Activated naive CD8-positive, alpha-beta T cell treated with anti-CD3 and anti-CD28 coated beads, Interleukin-2, amount 10 ng/mL, durations not matched to agents 7 days and 5 days (primary cell): ENCODE data around the gene CTNNA2. TPM values are rescaled to one million over a fixed set of nuclear protein-coding genes. Genes with fewer than 3 reads are reported as not detected.

Experiments used
- ATAC-seq: fragments of 150-1000 bp; cut with Tn5 transposase; one replicate; pipeline ENCODE4 v1.10.0; 2021; ENCODE audit warnings: low read depth, moderate library complexity
- POLR2A ChIA-PET: fragments of 350-600 bp; sonication (Branson Sonifier 250); formaldehyde crosslinking; loops from one replicate; lab custom pipeline; 2021; ENCODE audit warnings: antibody characterized with exemption; lab: Charles Lee
- DNase-seq: peaks from one replicate; pipeline ENCODE4 v3.0.0; 2021
- H3K27ac Mint-ChIP-seq: one replicate; pipeline ENCODE4 v1.8.0; 2022; ENCODE audit warnings: mild to moderate bottlenecking, mixed read lengths
- H3K27me3 Mint-ChIP-seq: one replicate; pipeline ENCODE4 v1.8.0; 2022; ENCODE audit warnings: mild to moderate bottlenecking, moderate library complexity, mixed read lengths
- H3K36me3 Mint-ChIP-seq: one replicate; pipeline ENCODE4 v1.8.0; 2021; ENCODE audit warnings: mild to moderate bottlenecking, mixed read lengths
- H3K4me1 Mint-ChIP-seq: one replicate; pipeline ENCODE4 v1.8.0; 2021; ENCODE audit warnings: mixed read lengths
- H3K4me3 Mint-ChIP-seq: one replicate; pipeline ENCODE4 v1.8.0; 2022; ENCODE audit warnings: mild to moderate bottlenecking, moderate library complexity, mixed read lengths
- H3K9me3 Mint-ChIP-seq: one replicate; pipeline ENCODE4 v1.8.0; 2021; ENCODE audit warnings: mixed read lengths
- total RNA-seq, 2 experiments: library from RNA; stranded (reverse); gene quantifications; one replicate each; pipeline ENCODE4 v1.2.3, GENCODE V29; 2021

Gene CTNNA2
- total RNA-seq, 2 experiments from 2014 or later = not detected

DNA sequence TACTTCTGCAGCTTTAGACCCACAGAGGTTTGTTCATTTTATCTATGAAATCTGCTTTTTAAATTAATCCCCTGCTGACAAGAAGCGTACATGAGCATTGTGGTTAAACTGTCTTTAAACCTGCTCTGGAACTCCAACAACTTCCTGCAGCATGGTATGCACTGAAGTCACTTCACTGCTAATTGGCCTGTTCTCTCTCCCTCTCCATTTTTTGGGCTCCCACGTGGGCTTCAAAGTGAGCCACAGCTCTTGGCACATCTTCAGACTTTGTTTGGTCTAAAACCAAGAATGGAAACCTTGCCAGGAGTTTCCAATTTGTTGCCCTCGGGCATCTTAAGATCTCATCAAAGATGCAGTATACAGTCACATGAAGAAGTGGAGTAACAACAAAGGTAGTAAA lies 480.3 kb downstream of the CTNNA2 start:
- H3K9me3 Mint-ChIP-seq = no peaks in the 10 kb centered on the region
- no peaks in the 10 kb centered on the region for H3K36me3 Mint-ChIP-seq
- H3K27me3 Mint-ChIP-seq = no peaks in the 10 kb centered on the region
- no peak overlapping the region for H3K4me3 Mint-ChIP-seq
- no peak for DNase-seq
- no peak for ATAC-seq
- POLR2A ChIA-PET = no interaction called here
- H3K4me1 Mint-ChIP-seq = no peaks in the 10 kb centered on the region
- no peak overlapping the region for H3K27ac Mint-ChIP-seq

DNA sequence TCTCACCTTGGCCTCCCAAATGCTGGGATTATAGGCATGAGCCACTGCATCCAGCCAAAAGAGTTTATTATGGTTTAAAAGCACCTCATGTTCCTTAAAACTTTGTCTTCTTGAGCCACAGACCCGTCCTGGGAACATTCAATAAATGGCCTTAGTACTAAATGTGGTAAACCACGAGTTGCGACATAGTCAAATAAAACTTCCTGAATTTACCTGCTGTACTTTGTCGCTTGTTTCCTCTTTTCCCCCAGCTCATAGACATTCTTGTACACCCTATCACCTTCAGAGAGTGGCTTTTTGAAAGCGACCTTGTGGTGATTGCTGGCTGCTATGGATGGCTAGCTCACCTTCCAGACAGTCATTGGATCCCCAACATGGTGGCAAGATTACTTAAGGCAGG lies 481.3 kb downstream of the CTNNA2 start:
- POLR2A ChIA-PET = no interaction called here
- Mint-ChIP-seq H3K4me1 (no peaks in the 10 kb centered on the region), H3K9me3 (no peaks in the 10 kb centered on the region), H3K27me3 (no peaks in the 10 kb centered on the region), H3K27ac (no peak overlapping the region), H3K36me3 (no peaks in the 10 kb centered on the region), H3K4me3 (no peak overlapping the region)
- ATAC-seq = no peak
- no peak for DNase-seq

DNA sequence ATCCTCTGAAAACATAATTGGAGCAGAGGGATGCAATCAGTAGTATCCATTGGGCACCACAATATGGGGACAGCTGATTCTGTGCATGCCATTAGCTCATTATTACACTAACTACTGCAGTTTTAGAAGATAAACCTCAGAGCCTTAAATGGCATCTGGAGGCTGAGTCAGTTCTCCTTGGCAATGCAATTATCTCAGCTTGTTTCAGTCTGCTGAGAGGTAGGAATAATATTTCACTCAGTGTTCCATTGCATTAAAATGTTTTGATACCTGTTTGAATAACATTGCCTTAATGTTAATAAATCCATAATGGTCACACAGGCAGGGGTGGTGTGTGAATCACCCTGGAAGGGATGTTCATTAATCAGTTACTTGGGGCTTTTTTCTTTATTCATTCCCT lies 482.1 kb downstream of the CTNNA2 start:
- Mint-ChIP-seq H3K27ac (no peak overlapping the region), H3K4me3 (no peak overlapping the region), H3K9me3 (no peaks in the 10 kb centered on the region), H3K4me1 (no peaks in the 10 kb centered on the region), H3K36me3 (no peaks in the 10 kb centered on the region), H3K27me3 (no peaks in the 10 kb centered on the region)
- DNase-seq = no peak
- no peak for ATAC-seq
- POLR2A ChIA-PET = no interaction called here

DNA sequence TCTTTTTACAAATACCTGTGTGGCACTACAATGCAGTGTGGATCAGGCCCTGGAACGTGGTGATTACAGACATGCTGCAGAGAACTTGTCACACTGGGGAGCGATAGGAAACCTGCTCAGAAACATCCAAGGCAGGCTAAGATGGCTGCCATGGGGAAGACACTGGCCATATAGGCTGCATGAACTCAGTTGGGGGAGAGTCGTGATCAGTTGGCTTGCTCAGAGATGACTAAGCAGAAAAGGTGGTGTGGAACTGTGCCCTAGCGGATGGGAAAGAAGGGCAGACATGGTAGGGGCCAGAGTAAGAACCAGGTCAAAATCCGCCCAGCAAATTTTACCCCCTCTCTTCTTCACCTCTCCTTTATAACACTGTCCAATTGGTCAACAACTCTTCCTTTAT lies 483.9 kb downstream of the CTNNA2 start:
- Mint-ChIP-seq H3K4me1 (no peaks in the 10 kb centered on the region), H3K27ac (no peak overlapping the region), H3K4me3 (no peak overlapping the region), H3K27me3 (no peaks in the 10 kb centered on the region), H3K36me3 (no peaks in the 10 kb centered on the region), H3K9me3 (no peaks in the 10 kb centered on the region)
- no peak for ATAC-seq
- POLR2A ChIA-PET = no interaction called here
- no peak for DNase-seq

DNA sequence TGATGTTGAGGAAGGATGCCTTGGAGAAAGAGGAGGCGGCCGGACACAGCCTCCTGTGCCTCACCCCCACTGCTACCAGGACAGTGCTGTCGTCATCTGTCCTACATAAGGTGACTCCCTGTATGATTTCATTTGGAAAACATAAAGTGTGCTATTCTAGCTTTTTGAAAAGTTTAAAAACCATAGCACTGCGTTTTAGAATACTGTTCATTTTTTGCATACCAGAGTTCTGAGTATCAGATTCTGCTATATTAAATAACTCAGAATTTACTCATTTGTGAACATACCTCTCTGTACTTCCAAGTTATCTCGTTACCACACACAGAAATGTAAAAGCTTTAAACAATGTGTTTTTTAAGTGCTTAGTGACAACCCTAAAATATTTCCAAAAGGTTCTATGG lies 488.9 kb downstream of the CTNNA2 start:
- no peak overlapping the region for H3K27ac Mint-ChIP-seq
- ATAC-seq (no peak), DNase-seq (no peak)
- no peaks in the 10 kb centered on the region for H3K9me3 Mint-ChIP-seq
- no peaks in the 10 kb centered on the region for H3K27me3 Mint-ChIP-seq
- POLR2A ChIA-PET = no interaction called here
- no peak overlapping the region for H3K4me3 Mint-ChIP-seq
- no peaks in the 10 kb centered on the region for H3K4me1 Mint-ChIP-seq
- H3K36me3 Mint-ChIP-seq = no peaks in the 10 kb centered on the region

DNA sequence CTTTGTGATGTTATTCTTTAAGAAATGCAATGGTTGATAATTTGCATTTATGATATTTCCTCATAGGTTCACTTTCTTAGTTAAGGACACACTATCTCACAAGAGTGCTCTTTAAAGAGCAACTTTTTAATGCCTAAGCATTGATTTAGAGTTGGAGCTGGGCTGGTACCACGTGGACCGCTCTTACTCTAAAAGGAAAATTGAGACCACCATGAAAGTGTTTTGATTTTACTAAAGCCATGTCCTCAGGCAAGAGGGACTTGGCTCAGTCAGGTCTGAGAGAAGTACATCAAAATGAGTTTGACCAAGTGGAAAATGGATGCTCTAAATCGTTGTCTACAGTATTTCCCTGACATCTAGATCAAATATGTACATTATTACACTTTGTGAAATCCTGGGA lies 489.3 kb downstream of the CTNNA2 start:
- no peaks in the 10 kb centered on the region for H3K9me3 Mint-ChIP-seq
- DNase-seq = no peak
- H3K4me3 Mint-ChIP-seq = no peak overlapping the region
- POLR2A ChIA-PET = no interaction called here
- H3K27me3 Mint-ChIP-seq = no peaks in the 10 kb centered on the region
- no peak overlapping the region for H3K27ac Mint-ChIP-seq
- no peaks in the 10 kb centered on the region for H3K36me3 Mint-ChIP-seq
- no peak for ATAC-seq
- no peaks in the 10 kb centered on the region for H3K4me1 Mint-ChIP-seq

DNA sequence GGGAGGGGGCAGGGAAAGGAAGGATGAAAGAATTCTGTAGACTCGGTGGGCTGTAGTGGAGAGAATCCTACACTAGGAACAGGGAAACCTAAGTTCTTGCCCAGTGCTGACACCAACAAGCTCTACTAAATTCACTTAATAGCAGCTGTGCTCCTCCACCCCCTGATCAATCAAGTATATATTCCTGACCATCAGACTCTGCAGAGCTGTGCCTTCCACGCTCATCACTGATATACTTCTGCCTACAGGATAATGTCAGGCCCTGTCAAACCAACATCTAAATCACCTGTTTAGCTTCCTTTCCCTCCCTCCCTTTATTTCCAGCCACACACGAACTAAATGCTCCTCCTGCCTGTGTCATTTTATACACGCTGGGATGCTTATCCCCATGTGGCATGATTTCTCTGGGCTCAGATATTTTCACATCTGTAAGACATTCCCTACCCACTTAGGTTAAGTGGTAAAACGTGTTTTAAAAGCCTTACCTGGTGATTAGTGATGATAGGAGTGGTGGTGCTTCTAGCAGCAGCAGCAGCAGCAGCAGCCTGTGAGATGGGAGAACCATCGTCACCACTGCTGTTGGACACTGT lies 489.8 kb downstream of the CTNNA2 start:
- no peak overlapping the region for H3K4me3 Mint-ChIP-seq
- POLR2A ChIA-PET = no interaction called here
- H3K27me3 Mint-ChIP-seq = no peaks in the 10 kb centered on the region
- no peaks in the 10 kb centered on the region for H3K4me1 Mint-ChIP-seq
- ATAC-seq = no peak
- H3K36me3 Mint-ChIP-seq = no peaks in the 10 kb centered on the region
- no peak for DNase-seq
- no peak overlapping the region for H3K27ac Mint-ChIP-seq
- no peaks in the 10 kb centered on the region for H3K9me3 Mint-ChIP-seq

DNA sequence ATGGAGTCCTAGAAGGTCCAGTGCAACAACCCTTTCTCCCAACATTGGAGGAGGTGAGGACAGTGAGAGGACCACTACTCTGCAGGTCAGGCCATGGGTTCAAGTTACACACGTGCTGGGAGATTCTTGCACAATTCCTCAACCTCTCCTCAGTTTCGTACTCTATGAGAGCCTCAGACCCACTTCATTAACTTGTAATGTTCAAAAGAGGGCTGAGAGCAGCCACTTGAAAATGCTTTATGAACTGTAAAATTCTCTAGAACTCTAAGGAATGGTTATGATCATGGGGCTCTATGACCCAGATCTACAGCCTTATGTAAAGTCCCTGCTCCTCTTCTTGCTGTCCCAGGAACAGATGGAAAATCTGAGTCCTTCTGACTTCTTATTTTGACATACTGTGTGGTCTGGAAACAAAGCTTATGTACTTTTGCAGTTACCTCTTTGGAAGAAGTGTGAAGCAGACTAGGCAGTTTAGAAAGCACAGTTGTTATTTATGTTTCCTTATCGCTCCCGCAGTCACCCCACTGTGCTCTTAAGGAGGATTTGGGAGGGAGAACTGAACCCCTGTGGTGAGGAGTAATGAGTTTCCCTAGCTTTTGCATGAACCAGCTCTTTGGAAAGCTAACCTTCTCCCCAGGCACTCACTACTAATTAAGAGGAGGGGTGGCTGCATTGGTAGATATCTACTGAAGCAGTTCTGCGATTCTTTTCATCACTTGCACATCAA lies 495.1 kb downstream of the CTNNA2 start:
- no peaks in the 10 kb centered on the region for H3K27me3 Mint-ChIP-seq
- H3K36me3 Mint-ChIP-seq = no peaks in the 10 kb centered on the region
- POLR2A ChIA-PET = no interaction called here
- H3K9me3 Mint-ChIP-seq = no peaks in the 10 kb centered on the region
- DNase-seq (no peak), ATAC-seq (no peak)
- no peak overlapping the region for H3K4me3 Mint-ChIP-seq
- no peaks in the 10 kb centered on the region for H3K4me1 Mint-ChIP-seq
- no peak overlapping the region for H3K27ac Mint-ChIP-seq

DNA sequence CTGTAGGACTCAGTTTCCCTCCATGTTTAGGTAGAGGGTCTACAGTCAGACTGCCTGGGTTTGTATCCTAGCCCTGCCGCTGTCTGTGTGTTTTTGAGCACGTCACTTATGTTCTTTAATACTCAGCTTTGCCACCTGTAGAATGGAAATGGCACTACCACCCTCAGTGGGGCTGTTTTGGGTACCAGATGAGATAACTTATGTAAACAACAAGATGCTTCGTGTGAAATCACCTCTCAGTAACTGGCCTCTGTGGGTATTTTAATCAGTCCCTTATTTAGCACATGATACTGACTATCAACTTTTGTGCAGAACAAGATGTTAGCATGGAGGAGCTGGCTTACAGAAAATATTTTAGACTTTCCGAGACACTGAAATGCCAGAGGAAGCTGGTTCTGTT lies 495.7 kb downstream of the CTNNA2 start:
- H3K36me3 Mint-ChIP-seq = no peaks in the 10 kb centered on the region

DNA sequence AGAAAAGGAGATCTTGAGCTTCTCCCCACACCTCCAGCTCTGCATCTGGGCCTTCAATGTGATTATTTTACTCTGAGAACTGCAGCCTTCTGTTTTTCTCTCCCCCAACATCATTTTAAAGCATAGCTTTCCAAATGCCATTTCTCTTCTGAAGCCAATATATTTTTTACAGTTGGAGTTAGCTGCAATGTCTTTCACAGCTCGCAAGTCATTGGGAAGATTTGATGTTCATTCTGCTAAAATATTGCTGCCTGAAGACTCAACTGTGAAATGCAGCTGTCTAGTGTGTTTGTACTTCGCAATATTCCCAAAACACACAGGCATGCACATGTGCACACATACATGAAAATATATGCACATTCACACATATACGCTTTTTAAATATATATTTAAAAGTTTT lies 496.4 kb downstream of the CTNNA2 start:
- H3K36me3 Mint-ChIP-seq = no peaks in the 10 kb centered on the region
- no peak overlapping the region for H3K27ac Mint-ChIP-seq
- POLR2A ChIA-PET = no interaction called here
- DNase-seq = no peak
- H3K4me1 Mint-ChIP-seq = no peaks in the 10 kb centered on the region
- no peaks in the 10 kb centered on the region for H3K27me3 Mint-ChIP-seq
- H3K4me3 Mint-ChIP-seq = no peak overlapping the region
- ATAC-seq = no peak
- H3K9me3 Mint-ChIP-seq = no peaks in the 10 kb centered on the region

More for the DNA sequence above, 495.7 kb downstream of the CTNNA2 start:
- H3K27ac Mint-ChIP-seq = no peak overlapping the region
- no peaks in the 10 kb centered on the region for H3K9me3 Mint-ChIP-seq
- H3K27me3 Mint-ChIP-seq = no peaks in the 10 kb centered on the region
- H3K4me3 Mint-ChIP-seq = no peak overlapping the region
- H3K4me1 Mint-ChIP-seq = no peaks in the 10 kb centered on the region
- no peak for ATAC-seq
- DNase-seq = no peak
- POLR2A ChIA-PET = no interaction called here

DNA sequence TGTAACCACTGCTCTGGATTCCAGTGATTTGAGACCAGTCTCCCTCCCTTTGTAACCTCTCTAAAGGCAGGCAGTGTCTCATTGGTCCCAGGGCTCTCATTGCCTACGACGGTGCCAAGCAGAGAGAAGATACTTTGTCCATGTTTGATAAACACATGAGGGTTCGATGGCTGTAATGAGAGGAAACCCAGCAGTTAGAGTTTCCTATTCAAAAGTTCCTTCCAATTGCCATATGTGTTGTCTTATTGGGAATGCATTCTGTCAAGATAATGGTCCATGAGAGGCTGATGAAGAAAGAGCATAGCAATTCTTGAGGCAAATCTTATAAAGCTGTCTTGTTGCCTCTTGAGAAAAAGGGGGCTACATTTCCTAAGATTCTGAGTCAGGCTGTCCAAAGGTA lies 499.2 kb downstream of the CTNNA2 start:
- no peak for ATAC-seq
- POLR2A ChIA-PET = no interaction called here
- Mint-ChIP-seq H3K9me3 (peaks cover 2% of the 10 kb centered on the region), H3K36me3 (no peaks in the 10 kb centered on the region), H3K27ac (no peak overlapping the region), H3K27me3 (no peaks in the 10 kb centered on the region), H3K4me3 (no peak overlapping the region), H3K4me1 (no peaks in the 10 kb centered on the region)
- no peak for DNase-seq

DNA sequence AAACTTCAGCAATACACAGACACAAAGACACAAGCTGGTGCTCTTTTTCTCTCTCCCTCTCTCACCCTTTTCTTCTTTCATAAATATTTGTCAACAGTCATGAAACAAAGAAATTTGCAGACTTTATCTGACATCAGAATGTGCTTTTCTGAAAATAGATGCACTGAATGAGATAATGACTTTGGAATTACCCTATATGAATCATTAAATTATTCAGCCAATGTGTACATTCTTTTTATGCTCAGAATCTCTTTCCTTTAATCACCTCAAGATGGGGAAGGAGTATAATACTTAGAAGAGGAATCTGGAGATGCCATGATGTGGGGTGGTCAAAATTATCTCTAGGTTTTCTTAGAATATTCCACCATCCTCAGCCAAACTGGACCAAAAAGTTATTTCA lies 501.8 kb downstream of the CTNNA2 start:
- no peak overlapping the region for H3K4me3 Mint-ChIP-seq
- DNase-seq (no peak), ATAC-seq (no peak)
- POLR2A ChIA-PET = no interaction called here
- H3K27me3 Mint-ChIP-seq = no peaks in the 10 kb centered on the region
- H3K27ac Mint-ChIP-seq = no peak overlapping the region
- peaks cover 2% of the 10 kb centered on the region for H3K9me3 Mint-ChIP-seq
- no peaks in the 10 kb centered on the region for H3K36me3 Mint-ChIP-seq
- no peaks in the 10 kb centered on the region for H3K4me1 Mint-ChIP-seq

DNA sequence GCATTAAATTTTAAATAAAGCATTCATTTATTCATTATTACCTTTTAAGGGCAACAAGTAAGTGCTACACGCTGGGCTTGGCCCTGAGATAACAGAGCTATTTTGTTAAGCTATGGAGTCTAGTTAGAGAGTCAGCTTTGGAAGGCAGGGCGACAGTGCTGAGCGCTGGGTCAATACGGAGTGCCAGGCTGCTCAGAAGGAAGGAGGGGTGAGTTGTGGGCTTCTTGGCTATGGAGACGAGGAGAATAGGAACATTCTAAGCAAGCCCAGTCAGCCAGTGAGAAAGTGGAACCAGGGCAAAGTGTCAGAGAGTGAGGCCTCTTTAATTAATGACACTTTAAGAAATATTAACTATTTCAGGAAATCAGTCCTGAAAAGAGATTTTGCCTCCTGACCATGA lies 503.3 kb downstream of the CTNNA2 start:
- no peaks in the 10 kb centered on the region for H3K4me1 Mint-ChIP-seq
- H3K9me3 Mint-ChIP-seq = peaks cover 2% of the 10 kb centered on the region
- POLR2A ChIA-PET = no interaction called here
- H3K36me3 Mint-ChIP-seq = no peaks in the 10 kb centered on the region
- no peak overlapping the region for H3K27ac Mint-ChIP-seq
- no peak for ATAC-seq
- no peak overlapping the region for H3K4me3 Mint-ChIP-seq
- no peak for DNase-seq
- no peaks in the 10 kb centered on the region for H3K27me3 Mint-ChIP-seq

DNA sequence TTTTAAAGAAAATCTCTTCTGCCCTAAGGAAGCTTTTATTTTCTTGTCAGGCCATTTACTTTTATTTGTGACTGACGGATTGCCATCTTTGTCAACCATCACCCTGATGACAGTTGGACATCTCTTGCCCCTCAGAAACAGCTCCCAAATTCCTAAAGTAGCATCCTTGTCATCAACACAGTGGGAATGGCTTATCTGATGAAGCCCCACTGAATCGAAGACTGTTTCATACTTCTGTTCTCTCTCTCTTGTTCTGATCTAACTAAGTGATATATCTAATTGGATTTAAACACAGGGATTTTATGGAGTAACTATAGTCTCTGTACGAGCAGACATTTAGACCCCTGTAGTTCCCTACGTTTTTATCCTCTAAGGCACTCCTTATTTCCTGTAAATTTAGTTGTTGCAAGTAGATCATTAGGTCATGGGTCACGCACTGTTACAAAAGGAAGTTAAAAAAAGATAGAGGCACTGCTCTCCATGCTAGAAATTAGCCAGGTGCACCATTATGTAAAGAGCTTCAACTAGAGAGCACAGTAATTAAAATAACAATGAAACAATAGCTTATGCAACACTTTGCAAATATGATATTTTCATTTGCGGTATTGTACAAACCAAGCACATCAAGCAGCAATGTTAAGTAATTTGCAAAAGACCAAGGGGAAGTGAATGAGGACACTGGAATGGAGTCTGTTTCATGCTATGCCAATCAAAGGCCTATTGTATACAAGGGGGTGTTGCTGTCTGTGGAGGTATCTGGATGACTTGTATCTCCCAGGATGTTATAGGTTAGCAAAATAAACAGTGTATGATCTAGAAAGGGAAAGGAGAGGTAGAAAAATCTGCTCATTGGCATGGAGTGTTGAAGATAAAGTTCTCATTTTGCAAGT lies 507.0 kb downstream of the CTNNA2 start:
- POLR2A ChIA-PET = no interaction called here
- no peak overlapping the region for H3K4me3 Mint-ChIP-seq
- H3K36me3 Mint-ChIP-seq = no peaks in the 10 kb centered on the region
- no peak for DNase-seq
- H3K4me1 Mint-ChIP-seq = no peaks in the 10 kb centered on the region
- H3K27me3 Mint-ChIP-seq = no peaks in the 10 kb centered on the region
- peaks cover 2% of the 10 kb centered on the region for H3K9me3 Mint-ChIP-seq
- H3K27ac Mint-ChIP-seq = no peak overlapping the region
- ATAC-seq = no peak
